ENCODE measurements around the gene SPOCK2. TPM values are rescaled to one million over a fixed set of nuclear protein-coding genes. Genes with fewer than 3 reads are reported as not detected.
A peak's percentile ranks its signal among the peaks of the same experiment; 100 is the strongest.

Gene SPOCK2
- polyA plus RNA-seq, 6 donors from 2014 or later = 27.8 to 59.5 (median 46.3) TPM

GRCh38 chr10:72030762-72031543 is 57.4 kb downstream of the SPOCK2 start:
- no peak for ATAC-seq (ENCODE audit: low read depth in 2 of 2)
- no peaks in the 10 kb centered on the region for H3K4me1 Mint-ChIP-seq
- H3K4me3 Mint-ChIP-seq = no peak overlapping the region
- no peak overlapping the region for H3K27ac Mint-ChIP-seq
- no peaks in the 10 kb centered on the region for H3K9me3 Mint-ChIP-seq
- H3K36me3 Mint-ChIP-seq = no peaks in the 10 kb centered on the region
- no peak for DNase-seq
- peaks cover 8 to 30% (median 23%) of the 10 kb centered on the region in 3 donors for H3K27me3 Mint-ChIP-seq

GRCh38 chr10:72029414-72029813 is 58.9 kb downstream of the SPOCK2 start:
- Mint-ChIP-seq H3K27ac (peak overlapping the region in 1 of 6 donors; percentile 15), H3K27me3 (peaks cover 8 to 41% (median 28%) of the 10 kb centered on the region in 3 donors), H3K36me3 (no peaks in the 10 kb centered on the region), H3K4me1 (no peaks in the 10 kb centered on the region), H3K4me3 (no peak overlapping the region), H3K9me3 (no peaks in the 10 kb centered on the region)
- no peak for DNase-seq
- no peak for ATAC-seq (ENCODE audit: low read depth in 2 of 2)

DNA sequence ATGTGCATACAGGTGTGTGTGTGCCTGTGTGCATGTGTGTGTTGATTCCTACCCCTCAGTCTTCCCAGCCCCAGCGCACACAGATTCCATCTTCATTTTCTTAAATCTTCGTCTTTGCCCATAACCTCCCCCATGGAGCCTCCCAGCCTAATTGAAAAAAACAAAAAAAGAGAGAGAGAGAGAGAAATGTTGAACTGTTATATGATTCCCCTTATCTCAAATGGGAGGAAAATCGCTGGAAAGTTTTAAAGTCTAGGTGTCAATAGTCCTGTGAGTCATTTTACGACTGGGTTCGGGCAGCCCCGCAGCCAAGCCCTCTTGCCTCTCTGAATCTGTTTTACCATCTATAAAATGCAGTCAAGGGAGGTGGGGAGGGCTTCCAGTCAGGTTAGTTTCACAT is 60.9 kb downstream of the SPOCK2 start:
- Mint-ChIP-seq H3K27ac (no peak overlapping the region), H3K4me3 (no peak overlapping the region), H3K27me3 (peaks cover 3 to 43% (median 27%) of the 10 kb centered on the region in 3 donors), H3K36me3 (no peaks in the 10 kb centered on the region), H3K4me1 (no peaks in the 10 kb centered on the region), H3K9me3 (no peaks in the 10 kb centered on the region)
- no peak for DNase-seq
- no peak for ATAC-seq (ENCODE audit: low read depth in 2 of 2)

DNA sequence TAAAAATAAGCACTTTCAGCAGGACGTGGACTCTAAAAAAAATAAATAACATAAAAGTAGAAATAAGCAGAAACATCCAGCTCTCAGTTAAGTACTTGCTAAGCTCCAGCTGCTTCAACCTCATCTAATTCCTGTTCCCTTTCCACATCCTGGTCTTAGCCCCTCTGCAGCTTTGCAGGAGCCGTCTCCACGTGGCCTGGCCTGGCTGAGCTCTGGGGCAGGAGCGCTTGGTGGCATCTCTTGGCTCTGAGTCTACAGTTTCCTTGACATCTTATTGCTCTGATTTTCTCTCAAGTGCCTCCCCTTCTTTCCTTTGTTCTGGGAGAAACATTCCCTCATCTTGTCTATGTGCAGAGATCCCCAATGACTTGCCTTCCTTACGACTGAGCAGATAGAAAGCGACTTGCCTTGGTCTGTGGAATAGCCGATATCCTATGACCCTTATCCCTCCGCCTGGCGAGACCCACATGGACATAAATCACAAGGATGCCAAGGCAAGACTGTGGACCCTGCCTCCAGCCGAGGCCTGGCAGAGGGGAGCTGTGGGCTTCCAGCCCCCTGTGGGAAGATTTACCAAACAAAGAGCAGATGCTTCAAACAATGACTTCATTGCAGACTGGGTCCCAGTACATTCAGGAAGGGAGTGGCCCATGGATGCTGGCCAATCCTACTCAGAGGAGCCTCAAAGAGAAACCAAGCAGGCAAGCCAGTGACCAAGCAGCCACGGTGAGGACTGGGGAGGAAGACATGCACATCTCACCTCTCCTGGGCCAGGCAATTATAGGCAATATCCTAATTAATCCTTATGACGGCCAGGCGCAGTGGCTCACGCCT is 61.9 kb downstream of the SPOCK2 start:
- DNase-seq (no peak), ATAC-seq (ENCODE audit: low read depth in 2 of 2) (no peak)
- H3K9me3 Mint-ChIP-seq = no peaks in the 10 kb centered on the region
- H3K27me3 Mint-ChIP-seq = peaks cover 3 to 34% (median 18%) of the 10 kb centered on the region in 3 donors
- no peaks in the 10 kb centered on the region for H3K4me1 Mint-ChIP-seq
- H3K4me3 Mint-ChIP-seq = no peak overlapping the region
- peak overlapping the region in 1 of 6 donors; percentile 11 for H3K27ac Mint-ChIP-seq
- H3K36me3 Mint-ChIP-seq = peaks cover 0 to 1% of the 10 kb centered on the region in 2 donors

DNA sequence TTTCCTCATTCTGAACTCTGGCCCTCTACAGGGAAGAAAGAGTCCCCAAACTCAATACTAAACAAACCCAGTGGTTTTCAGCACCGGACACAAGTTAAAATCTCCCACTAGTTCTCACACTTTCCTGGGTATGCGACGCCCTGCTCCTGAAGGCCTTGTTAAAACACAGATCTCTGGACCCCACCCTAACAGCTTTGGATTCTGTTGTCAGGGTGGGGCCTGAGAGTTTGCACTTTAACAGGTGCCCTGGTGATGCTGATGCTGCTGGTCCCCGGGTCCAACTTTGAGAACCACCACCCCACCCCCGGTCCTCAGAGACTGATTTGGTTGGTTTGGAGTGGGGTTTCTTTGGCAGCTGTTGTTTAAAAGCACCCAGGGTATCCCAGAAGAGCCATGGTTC is 62.5 kb downstream of the SPOCK2 start:
- Mint-ChIP-seq H3K4me3 (no peak overlapping the region), H3K36me3 (peaks cover 0 to 8% of the 10 kb centered on the region in 2 donors), H3K9me3 (peaks cover 0 to 3% (median 0%) of the 10 kb centered on the region in 7 donors), H3K27ac (no peak overlapping the region), H3K4me1 (peaks cover 0 to 5% (median 4%) of the 10 kb centered on the region in 3 donors), H3K27me3 (peaks cover 3 to 28% (median 18%) of the 10 kb centered on the region in 3 donors)
- ATAC-seq (ENCODE audit: low read depth in 2 of 2) = no peak
- no peak for DNase-seq

DNA sequence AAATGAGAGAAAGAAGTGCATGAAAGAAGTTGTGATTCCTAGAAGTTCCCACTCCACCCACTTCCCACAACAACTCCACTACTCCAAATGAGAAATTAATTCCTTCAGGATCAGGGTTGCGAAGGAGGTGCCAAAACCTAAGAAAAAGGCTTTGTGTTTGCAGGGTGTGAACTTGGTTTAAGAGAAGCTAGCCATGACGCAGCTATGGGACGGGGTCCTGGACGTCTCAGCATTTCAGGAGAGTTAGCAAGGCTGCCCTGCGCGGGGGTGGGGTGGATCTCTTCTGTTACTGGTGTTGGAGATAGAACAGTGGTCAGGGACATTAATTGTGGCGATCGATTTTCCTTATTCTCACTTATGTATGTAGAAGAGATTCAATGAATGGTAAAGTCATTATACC is 63.0 kb downstream of the SPOCK2 start:
- no peak for DNase-seq
- Mint-ChIP-seq H3K4me1 (peaks cover 0 to 5% (median 4%) of the 10 kb centered on the region in 3 donors), H3K9me3 (peaks cover 0 to 3% (median 0%) of the 10 kb centered on the region in 7 donors), H3K4me3 (no peak overlapping the region), H3K27ac (no peak overlapping the region), H3K27me3 (peaks cover 3 to 24% (median 14%) of the 10 kb centered on the region in 3 donors), H3K36me3 (peaks cover 0 to 8% of the 10 kb centered on the region in 2 donors)
- ATAC-seq (ENCODE audit: low read depth in 2 of 2) = no peak

DNA sequence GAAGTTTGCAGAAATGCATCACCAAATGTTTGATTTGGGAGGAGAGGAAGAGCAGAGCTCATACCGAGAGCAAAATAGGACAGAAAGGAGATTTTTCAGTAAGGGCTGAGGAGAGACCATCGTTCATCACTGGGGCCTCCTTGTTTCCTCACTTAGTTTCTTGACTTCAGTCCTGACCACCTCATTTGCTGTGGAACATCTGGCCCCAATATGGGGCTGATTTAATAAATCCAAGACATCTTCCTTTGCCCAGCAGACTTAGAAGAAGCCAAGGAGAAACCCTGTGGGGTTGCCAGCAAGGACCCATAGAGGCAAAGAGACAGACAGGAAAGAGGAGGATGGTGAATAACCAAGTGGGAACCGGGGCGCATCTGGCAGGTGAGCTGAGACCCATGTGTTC is 63.8 kb downstream of the SPOCK2 start:
- Mint-ChIP-seq H3K36me3 (peaks cover 0 to 8% of the 10 kb centered on the region in 2 donors), H3K27me3 (peaks cover 3 to 20% (median 12%) of the 10 kb centered on the region in 3 donors), H3K4me3 (no peak overlapping the region), H3K4me1 (peaks cover 0 to 5% (median 4%) of the 10 kb centered on the region in 3 donors), H3K27ac (no peak overlapping the region), H3K9me3 (peaks cover 0 to 3% (median 0%) of the 10 kb centered on the region in 7 donors)
- DNase-seq = no peak
- no peak for ATAC-seq (ENCODE audit: low read depth in 2 of 2)

GRCh38 chr10:72022228-72022627 is 66.1 kb downstream of the SPOCK2 start:
- H3K9me3 Mint-ChIP-seq = peaks cover 0 to 3% (median 0%) of the 10 kb centered on the region in 7 donors
- H3K27me3 Mint-ChIP-seq = peaks cover 0 to 25% (median 23%) of the 10 kb centered on the region in 3 donors
- H3K27ac Mint-ChIP-seq = no peak overlapping the region
- peaks cover 0 to 5% (median 4%) of the 10 kb centered on the region in 3 donors for H3K4me1 Mint-ChIP-seq
- no peak for ATAC-seq (ENCODE audit: low read depth in 2 of 2)
- no peak overlapping the region for H3K4me3 Mint-ChIP-seq
- no peak for DNase-seq
- peaks cover 0 to 8% of the 10 kb centered on the region in 2 donors for H3K36me3 Mint-ChIP-seq

DNA sequence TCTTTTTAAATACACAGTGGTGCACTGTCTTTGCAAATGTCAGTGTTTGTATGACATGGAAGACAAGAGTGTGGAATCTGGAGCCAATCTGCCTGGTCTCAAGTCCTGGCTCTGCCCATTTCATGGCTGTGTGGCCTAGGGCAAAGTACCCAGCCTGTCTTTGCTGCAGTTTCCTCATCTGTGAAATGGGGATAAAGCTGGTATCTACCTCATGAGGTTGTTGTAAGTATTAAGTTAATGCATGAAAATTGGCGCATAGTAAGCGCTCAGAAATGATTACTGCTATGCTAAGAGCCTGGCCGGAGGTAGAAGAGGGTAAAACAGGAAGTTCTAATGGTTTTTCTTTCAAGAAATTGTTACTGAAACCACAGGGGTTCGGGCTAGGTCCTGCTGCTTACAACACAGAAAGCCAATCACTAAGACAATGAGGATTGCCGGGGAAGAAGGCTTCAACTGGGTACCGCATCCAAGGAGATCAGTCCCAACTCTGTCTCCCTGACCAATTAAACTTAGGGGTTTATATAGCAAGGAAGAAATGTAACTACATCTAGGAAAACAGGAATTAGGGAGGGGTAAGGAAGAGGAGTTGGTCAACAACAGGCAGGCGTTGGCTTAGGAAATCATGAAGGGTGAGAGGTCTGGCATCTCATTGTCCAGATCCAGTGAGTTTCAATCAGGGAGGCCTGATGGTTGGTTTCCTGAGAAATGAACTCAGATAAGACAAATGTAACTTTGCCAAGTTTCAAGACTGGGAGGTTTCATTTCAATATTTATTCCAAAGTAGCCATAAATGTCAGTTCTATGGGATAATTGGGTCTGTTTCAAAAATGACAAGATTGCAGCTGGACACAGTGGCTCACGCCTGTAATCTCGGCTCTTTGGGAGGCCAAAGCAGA is 67.2 kb downstream of the SPOCK2 start:
- H3K4me3 Mint-ChIP-seq = no peak overlapping the region
- ATAC-seq (ENCODE audit: low read depth in 2 of 2) (no peak), DNase-seq (no peak)
- peaks cover 0 to 5% (median 4%) of the 10 kb centered on the region in 3 donors for H3K4me1 Mint-ChIP-seq
- no peak overlapping the region for H3K27ac Mint-ChIP-seq
- H3K9me3 Mint-ChIP-seq = peaks cover 0 to 3% (median 0%) of the 10 kb centered on the region in 7 donors
- H3K27me3 Mint-ChIP-seq = peaks cover 0 to 28% (median 25%) of the 10 kb centered on the region in 3 donors
- peaks cover 0 to 8% of the 10 kb centered on the region in 2 donors for H3K36me3 Mint-ChIP-seq

GRCh38 chr10:72019085-72019876 is 69.1 kb downstream of the SPOCK2 start:
- ATAC-seq (ENCODE audit: low read depth in 2 of 2) (no peak), DNase-seq (no peak)
- Mint-ChIP-seq H3K27me3 (peaks cover 0 to 24% (median 12%) of the 10 kb centered on the region in 3 donors), H3K4me3 (no peak overlapping the region), H3K9me3 (peaks cover 0 to 3% (median 0%) of the 10 kb centered on the region in 7 donors), H3K4me1 (peaks cover 0 to 5% (median 4%) of the 10 kb centered on the region in 3 donors), H3K36me3 (peaks cover 0 to 8% of the 10 kb centered on the region in 2 donors), H3K27ac (no peak overlapping the region)

DNA sequence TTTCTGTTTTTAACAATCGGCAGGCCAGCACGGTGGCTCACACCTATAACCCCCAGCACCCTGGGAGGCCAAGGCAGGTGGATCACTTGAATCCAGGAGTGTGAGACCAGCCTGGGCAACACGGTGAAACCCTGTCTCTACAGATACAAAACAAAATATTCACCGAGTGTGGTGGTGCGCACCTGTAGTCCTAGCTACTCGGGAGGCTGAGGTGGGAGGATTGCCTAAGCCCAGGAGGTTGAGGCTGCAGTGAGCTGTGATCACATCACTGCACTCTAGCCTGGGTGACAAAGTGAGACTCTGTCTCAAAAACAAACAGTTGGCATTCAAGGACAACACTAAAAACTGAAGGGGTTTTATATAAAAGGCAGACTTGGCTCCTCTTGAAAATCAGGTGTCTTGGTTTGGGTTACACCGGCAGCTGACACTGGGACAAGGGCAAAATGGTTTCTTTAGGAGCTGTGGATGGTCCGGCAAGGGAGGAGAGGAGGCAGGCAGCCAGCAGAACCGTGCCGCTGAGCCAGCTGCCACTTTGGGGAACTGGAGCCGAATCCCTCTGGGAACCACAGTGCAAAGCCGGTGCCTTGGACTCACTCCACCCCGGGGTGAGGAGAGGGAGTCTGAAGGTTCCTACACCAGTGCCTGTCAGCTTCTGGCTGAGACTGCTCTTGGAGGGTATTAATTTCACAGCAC is 71.6 kb downstream of the SPOCK2 start:
- no peak for DNase-seq
- Mint-ChIP-seq H3K4me1 (peaks cover 0 to 5% (median 4%) of the 10 kb centered on the region in 3 donors), H3K4me3 (no peak overlapping the region), H3K27ac (no peak overlapping the region), H3K36me3 (peaks cover 0 to 8% of the 10 kb centered on the region in 2 donors), H3K9me3 (peaks cover 0 to 3% (median 0%) of the 10 kb centered on the region in 7 donors), H3K27me3 (peaks cover 0 to 24% (median 12%) of the 10 kb centered on the region in 3 donors)
- ATAC-seq (ENCODE audit: low read depth in 2 of 2) = no peak

Data from naive B cell (primary cell).